ENCODE data around the gene MPPED1.

- TF ChIP-seq POLR2AphosphoS5 (IDR thresholded peaks at IDR 0.05; ENCODE audit: insufficient read depth, low read depth, low read length) (no peak), CTCF (IDR thresholded peaks at IDR 0.05; ENCODE audit: extremely low read depth in 1 of 2, insufficient read depth in 1 of 2, low read depth in 1 of 2, low read length in 2 of 2) (no peak), EZH2 (IDR thresholded peaks at IDR 0.05; ENCODE audit: borderline replicate concordance, low read depth, low read length, severe bottlenecking) (no peak), MAX (IDR thresholded peaks at IDR 0.05; ENCODE audit: insufficient read depth, insufficient read length) (no peak), POLR2A (IDR thresholded peaks at IDR 0.05; ENCODE audit: low read depth, low read length) (no peak), MYC (IDR thresholded peaks at IDR 0.05; ENCODE audit: low read depth, low read length) (no peak)
Measured at GRCh38 chr22:43493297-43493696, 81.5 kb downstream of the MPPED1 start.
